Heart right ventricle (tissue), 16 donors: ENCODE data around the gene OTOGL. TPM values are rescaled to one million over a fixed set of nuclear protein-coding genes. Genes with fewer than 3 reads are reported as not detected.

Source experiments
- ATAC-seq, 8 donors: fragments of 200-7000 bp; cut with Tn5 transposase; one replicate each; pipeline ENCODE4 v1.9.1; 2020; ENCODE audit warnings: mild to moderate bottlenecking in 8 of 8, moderate library complexity in 8 of 8, moderate number of reproducible peaks in 1 of 8
- DNase-seq, 2 donors: peaks; one replicate each; pipeline ENCODE4 v3.0.0-alpha.2; 2020
- H3K27ac ChIP-seq, 10 donors: fragments of 200-600 bp; sonication (generic) in 2 of 10; one replicate each; pipeline versions ENCODE4 v1.5.0 to v1.8.0; 2020 to 2022; ENCODE audit warnings: mild to moderate bottlenecking in 3 of 10
- H3K27me3 ChIP-seq, 7 donors: fragments of 200-600 bp; one replicate each; pipeline ENCODE4 v1.8.0; 2021 to 2022; ENCODE audit warnings: mild to moderate bottlenecking in 2 of 7
- H3K36me3 ChIP-seq, 9 donors: fragments of 200-600 bp; sonication (generic) in 1 of 9; one replicate each; pipeline versions ENCODE4 v1.5.0 to v1.8.0; 2020 to 2022; ENCODE audit warnings: mild to moderate bottlenecking in 2 of 9
- H3K4me1 ChIP-seq, 9 donors: fragments of 200-600 bp; sonication (generic) in 1 of 9; one replicate each; pipeline versions ENCODE4 v1.5.0 to v1.8.0; 2020 to 2022; ENCODE audit warnings: mild to moderate bottlenecking in 4 of 9
- H3K4me3 ChIP-seq, 10 donors: fragments of 200-600 bp; sonication (generic) in 2 of 10; one replicate each; pipeline versions ENCODE4 v1.5.0 to v1.8.0; 2020 to 2022; ENCODE audit warnings: mild to moderate bottlenecking in 7 of 10, moderate library complexity in 2 of 10
- H3K9me3 ChIP-seq, 11 donors: fragments of 200-600 bp in 10 of 11; sonication (generic) in 2 of 11; one replicate each; pipeline versions ENCODE4 v1.5.0 to v1.8.0; 2013 to 2022; ENCODE audit warnings: mild to moderate bottlenecking in 2 of 11, control low read depth in 1 of 11, moderate library complexity in 1 of 11
- WGBS, 2 donors: extraction: QIAGEN DNeasy Blood & Tissue Kit; methylation state at CpG; one replicate each; pipeline ENCODE4 v1.1.7; 2013; ENCODE audit warnings: inconsistent platforms in 1 of 2; 5-methylcytosine and 5-hydroxymethylcytosine counted together
- intact Hi-C, 10 donors: fragments of 100-400 bp; cut with DNase I; formaldehyde crosslinking; loops; one replicate each; pipeline versions ENCODE4 v1.11.1 to v1.14.2; 2022
- polyA plus RNA-seq, 2 donors: library from polyadenylated mRNA; stranded (reverse); fragments of 200-250 nt; gene quantifications; one replicate each; pipeline ENCODE4 v1.2.3, GENCODE V29; 2013
- total RNA-seq, 10 donors: library from RNA; stranded (reverse); fragmentation: NEBNext Ultra II Directional in 3 of 10; extraction: Animal tissue kit (Norgen Biotek cat#: 25700) in 3 of 10; gene quantifications; one replicate each; pipeline versions ENCODE4 v1.2.1 to v1.2.4, GENCODE V29; 2021 to 2023
- TF ChIP-seq, protein P1 (sequence below), 9 donors: fragments of 200-600 bp; sonication (generic) in 2 of 9; IDR thresholded peaks; one replicate each; pipeline versions ENCODE4 v1.5.0 to v1.8.0; 2021 to 2022; ENCODE audit warnings: antibody characterized with exemption in 9 of 9, mild to moderate bottlenecking in 5 of 9, moderate library complexity in 1 of 9
- donor health status: Arrhythmogenic right ventricular cardiomyopathy.
- donor health status: ischemic (EF 13 %, LVEDD 7.1; RV severe dilation, severe dysfunction).
- donor health status: healthy with polysubstance abuse.
- donor health status: DM: no; HTN: yes; CAD: no.
- donor health status: DM: no; HTN: no; CAD: no.
- donor health status: ischemic (EF 25% LVEDD 6.9; RV normal size, moderate dysfunction).
- donor health status: ischemic (EF 25% LVEDD 5.7; RV mildly dilated, moderate dysfunction).
- donor health status: healthy.
- donor health status: DM: yes; HTN: yes; CAD: no.
- donor health status: Ischemic cardiomyopathy.
- donor health status: ischemic (EF 35%, LVEDD 5.7; RV mildly dilated, moderate dysfunction).
- donor health status: nonischemic (EF 11% LVEDD 7.7; RV severe dilation, severe dysfunction).
- donor health status: DM: yes; HTN: yes; CAD: no.
- donor health status: PGD.
- donor health status: ischemic (EF 29% LVEDD 5.4; RV normal size, mild dysfunction).
- donor health status: nonischemic (EF 23%, LVEDD 6.1; RV moderate dilation, normal function).

OTOGL gene
- total and polyA plus RNA-seq, 12 donors: 0.04 to 1.4 (median 0.24) TPM

GRCh38 chr12:80419644-80420043 lies 320.3 kb downstream of the OTOGL start:
- TF ChIP-seq, protein P1, sequence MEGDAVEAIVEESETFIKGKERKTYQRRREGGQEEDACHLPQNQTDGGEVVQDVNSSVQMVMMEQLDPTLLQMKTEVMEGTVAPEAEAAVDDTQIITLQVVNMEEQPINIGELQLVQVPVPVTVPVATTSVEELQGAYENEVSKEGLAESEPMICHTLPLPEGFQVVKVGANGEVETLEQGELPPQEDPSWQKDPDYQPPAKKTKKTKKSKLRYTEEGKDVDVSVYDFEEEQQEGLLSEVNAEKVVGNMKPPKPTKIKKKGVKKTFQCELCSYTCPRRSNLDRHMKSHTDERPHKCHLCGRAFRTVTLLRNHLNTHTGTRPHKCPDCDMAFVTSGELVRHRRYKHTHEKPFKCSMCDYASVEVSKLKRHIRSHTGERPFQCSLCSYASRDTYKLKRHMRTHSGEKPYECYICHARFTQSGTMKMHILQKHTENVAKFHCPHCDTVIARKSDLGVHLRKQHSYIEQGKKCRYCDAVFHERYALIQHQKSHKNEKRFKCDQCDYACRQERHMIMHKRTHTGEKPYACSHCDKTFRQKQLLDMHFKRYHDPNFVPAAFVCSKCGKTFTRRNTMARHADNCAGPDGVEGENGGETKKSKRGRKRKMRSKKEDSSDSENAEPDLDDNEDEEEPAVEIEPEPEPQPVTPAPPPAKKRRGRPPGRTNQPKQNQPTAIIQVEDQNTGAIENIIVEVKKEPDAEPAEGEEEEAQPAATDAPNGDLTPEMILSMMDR (IDR thresholded peaks at IDR 0.05): no peak
- H3K9me3 ChIP-seq: no peaks in the 10 kb centered on the region
- H3K4me3 ChIP-seq: no peak overlapping the region
- H3K27ac ChIP-seq: no peak overlapping the region
- no peaks in the 10 kb centered on the region for H3K4me1 ChIP-seq
- DNase-seq: no peak
- intact Hi-C loops: loop anchor here in 4 of 10 donors (5.0 to 10.0 kb wide), 3 partner anchors 343 to 705 kb away; no protein-coding TSS in a partner anchor
- ATAC-seq: no peak
- H3K36me3 ChIP-seq: no peaks in the 10 kb centered on the region
- H3K27me3 ChIP-seq: peaks cover 0 to 3% (median 0%) of the 10 kb centered on the region in 7 donors

- intact Hi-C loops: no loop called here
- no peaks in the 10 kb centered on the region for H3K36me3 ChIP-seq
- ATAC-seq (no peak), DNase-seq (no peak)
- peaks cover 0 to under 1% (median 0%) of the 10 kb centered on the region in 7 donors for H3K27me3 ChIP-seq
- TF ChIP-seq, protein P1 (IDR thresholded peaks at IDR 0.05): no peak
- H3K4me1 ChIP-seq: no peaks in the 10 kb centered on the region
- no peak overlapping the region for H3K4me3 ChIP-seq
- H3K9me3 ChIP-seq: no peaks in the 10 kb centered on the region
- no peak overlapping the region for H3K27ac ChIP-seq
These were observed 320.7 kb downstream of the OTOGL start for GRCh38 chr12:80420075-80420474.

DNA sequence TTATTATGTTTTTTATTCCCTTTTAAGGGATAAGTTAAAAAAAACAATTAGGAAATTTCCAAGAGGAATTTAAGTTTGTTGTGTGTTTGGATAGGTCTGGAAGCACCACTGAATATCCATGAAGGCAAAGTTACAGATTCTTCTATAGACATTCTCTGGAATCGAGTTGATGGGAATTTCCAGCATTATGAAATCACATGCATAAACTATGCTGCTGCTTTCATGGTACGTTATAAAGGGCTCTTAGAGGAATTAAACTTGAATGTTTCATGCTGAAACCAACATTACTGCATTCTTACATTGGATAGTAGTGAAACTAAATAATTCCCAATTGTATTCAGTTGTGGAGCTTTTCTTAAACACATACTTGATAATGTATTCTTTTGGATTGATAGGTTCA lies 323.2 kb downstream of the OTOGL start:
- H3K27ac ChIP-seq: no peak overlapping the region
- 65 to 71% methylated on average over 2 of the region's 2 CpGs for WGBS, 2 donors
- TF ChIP-seq, protein P1 (IDR thresholded peaks at IDR 0.05): no peak
- DNase-seq: no peak
- H3K9me3 ChIP-seq: no peaks in the 10 kb centered on the region
- H3K27me3 ChIP-seq: no peaks in the 10 kb centered on the region
- H3K36me3 ChIP-seq: no peaks in the 10 kb centered on the region
- H3K4me1 ChIP-seq: no peaks in the 10 kb centered on the region
- no peak for ATAC-seq
- intact Hi-C loops: no loop called here
- no peak overlapping the region for H3K4me3 ChIP-seq

Other genes starting within 250 kb of the OTOGL start
- 10 to 100 TPM; 46.3 to 73.5 (median 60.5) TPM for gene PPP1R12A, start 164.4 kb upstream of the OTOGL start, total RNA-seq
- 10 to 100 TPM; 11.5 to 43.7 TPM for gene PPP1R12A, start 164.4 kb upstream of the OTOGL start, polyA plus RNA-seq